Measurements from ENCODE around the gene PTPRC.

DNA sequence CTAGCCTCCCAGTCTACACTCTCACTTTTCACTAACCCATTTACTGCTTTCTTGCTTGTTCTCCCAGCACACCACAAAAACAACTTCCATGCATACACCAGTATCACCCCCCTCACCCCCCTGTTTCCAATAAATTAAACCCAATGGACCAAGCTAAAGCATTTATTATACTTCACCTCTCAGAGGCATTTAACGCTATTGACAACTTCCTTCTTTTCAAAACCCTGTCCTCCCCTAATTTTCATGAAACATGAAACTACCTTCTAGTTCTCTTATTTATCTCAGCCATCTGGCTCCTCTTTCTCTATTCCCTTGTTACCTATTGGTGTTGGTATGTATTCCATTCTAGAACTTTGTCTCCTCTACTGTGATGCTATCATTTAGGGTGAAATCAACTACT, 32.3 kb downstream of the PTPRC start:
- TF ChIP-seq, protein P1, sequence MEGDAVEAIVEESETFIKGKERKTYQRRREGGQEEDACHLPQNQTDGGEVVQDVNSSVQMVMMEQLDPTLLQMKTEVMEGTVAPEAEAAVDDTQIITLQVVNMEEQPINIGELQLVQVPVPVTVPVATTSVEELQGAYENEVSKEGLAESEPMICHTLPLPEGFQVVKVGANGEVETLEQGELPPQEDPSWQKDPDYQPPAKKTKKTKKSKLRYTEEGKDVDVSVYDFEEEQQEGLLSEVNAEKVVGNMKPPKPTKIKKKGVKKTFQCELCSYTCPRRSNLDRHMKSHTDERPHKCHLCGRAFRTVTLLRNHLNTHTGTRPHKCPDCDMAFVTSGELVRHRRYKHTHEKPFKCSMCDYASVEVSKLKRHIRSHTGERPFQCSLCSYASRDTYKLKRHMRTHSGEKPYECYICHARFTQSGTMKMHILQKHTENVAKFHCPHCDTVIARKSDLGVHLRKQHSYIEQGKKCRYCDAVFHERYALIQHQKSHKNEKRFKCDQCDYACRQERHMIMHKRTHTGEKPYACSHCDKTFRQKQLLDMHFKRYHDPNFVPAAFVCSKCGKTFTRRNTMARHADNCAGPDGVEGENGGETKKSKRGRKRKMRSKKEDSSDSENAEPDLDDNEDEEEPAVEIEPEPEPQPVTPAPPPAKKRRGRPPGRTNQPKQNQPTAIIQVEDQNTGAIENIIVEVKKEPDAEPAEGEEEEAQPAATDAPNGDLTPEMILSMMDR (IDR thresholded peaks at IDR 0.05): no peak
- no peak for TF ChIP-seq POLR2A (IDR thresholded peaks at IDR 0.05)
- no peak for TF ChIP-seq EP300 (IDR thresholded peaks at IDR 0.05)
- TF ChIP-seq POLR2AphosphoS5 (IDR thresholded peaks at IDR 0.05): no peak

Measured in suprapubic skin (tissue), 4 donors.